K562 (cell line): Measurements from ENCODE around the gene CRELD2.

Experiments used
- CHCHD3 ChIP-seq: fragments of 250-450 bp; sonication (Bioruptor Pico); IDR thresholded peaks from 2 replicates; pipeline ENCODE4 v2.1.2; 2022; ENCODE audit warnings: mild to moderate bottlenecking
- CTCF ChIP-seq, 3 experiments: IDR thresholded peaks in 2 of 3; conservative IDR thresholded peaks in 1 of 3; 2 replicates each; pipeline ENCODE4 v1.5.1; 2011 to 2012; ENCODE audit warnings: low read length in 3 of 3, mild to moderate bottlenecking in 3 of 3, control low read depth in 2 of 3, improper control_type of control experiment in 1 of 3, inconsistent platforms in 1 of 3, low read depth in 1 of 3, mixed read lengths in 1 of 3, moderate library complexity in 1 of 3; ENCODE audit not compliant: insufficient read depth in 2 of 3
- ETV6 ChIP-seq, 3 experiments: fragments of 150-350 bp in 1 of 3; sonication (generic) in 1 of 3; formaldehyde crosslinking in 1 of 3; IDR thresholded peaks; 2 replicates each; pipeline versions ENCODE4 v1.6.1 to v1.8.0; 2014 to 2022; ENCODE audit warnings: borderline replicate concordance in 2 of 3, low read depth in 2 of 3, antibody characterized with exemption in 1 of 3, low read length in 1 of 3, mild to moderate bottlenecking in 1 of 3, missing genetic modification reagents in 1 of 3
- GTF2F1 ChIP-seq: IDR thresholded peaks from 2 replicates; pipeline ENCODE4 v1.6.1; 2011; ENCODE audit warnings: low read depth, low read length, improper control_type of control experiment
- SNIP1 ChIP-seq: fragments of 450-650 bp; IDR thresholded peaks from 2 replicates; pipeline ENCODE4 v1.7.1; 2017; ENCODE audit warnings: low read depth, mild to moderate bottlenecking
- TAF1 ChIP-seq: IDR thresholded peaks from 2 replicates; pipeline ENCODE4 v1.6.1; 2011; ENCODE audit warnings: mild to moderate bottlenecking, low read length, moderate library complexity; ENCODE audit not compliant: insufficient read depth, control insufficient read depth, severe bottlenecking; ENCODE audit errors: extremely low read depth
- ZNF282 ChIP-seq: sonication (generic); formaldehyde crosslinking; IDR thresholded peaks from 2 replicates; pipeline ENCODE4 v1.8.1; 2023; ENCODE audit warnings: missing genetic modification reagents

- TF ChIP-seq ZNF282 (CRISPR knock-in tag) (no peak), CHCHD3 (no peak), CTCF (IDR thresholded peaks at IDR 0.05 in 2 of 3, conservative IDR thresholded peaks at IDR 0.05 in 1 of 3; ENCODE audit: insufficient read depth in 2 of 3, low read depth in 1 of 3, low read length in 3 of 3) (no peak), SNIP1 (no peak), ETV6 (IDR thresholded peaks at IDR 0.05; ENCODE audit: borderline replicate concordance in 1 of 2, low read depth in 2 of 2, low read length in 1 of 2) (no peak), ETV6 (CRISPR knock-in tag; IDR thresholded peaks at IDR 0.05; ENCODE audit: borderline replicate concordance) (no peak), GTF2F1 (no peak), TAF1 (no peak)
These were observed 33.8 kb downstream of the CRELD2 start for GRCh38 chr22:49951986-49952896.
